Measurements from ENCODE around the gene KCP. TPM values are rescaled to one million over a fixed set of nuclear protein-coding genes. Genes with fewer than 3 reads are reported as not detected.

Gene KCP
- total RNA-seq, 1 experiment from 2014 or later: 5.3 TPM

DNA sequence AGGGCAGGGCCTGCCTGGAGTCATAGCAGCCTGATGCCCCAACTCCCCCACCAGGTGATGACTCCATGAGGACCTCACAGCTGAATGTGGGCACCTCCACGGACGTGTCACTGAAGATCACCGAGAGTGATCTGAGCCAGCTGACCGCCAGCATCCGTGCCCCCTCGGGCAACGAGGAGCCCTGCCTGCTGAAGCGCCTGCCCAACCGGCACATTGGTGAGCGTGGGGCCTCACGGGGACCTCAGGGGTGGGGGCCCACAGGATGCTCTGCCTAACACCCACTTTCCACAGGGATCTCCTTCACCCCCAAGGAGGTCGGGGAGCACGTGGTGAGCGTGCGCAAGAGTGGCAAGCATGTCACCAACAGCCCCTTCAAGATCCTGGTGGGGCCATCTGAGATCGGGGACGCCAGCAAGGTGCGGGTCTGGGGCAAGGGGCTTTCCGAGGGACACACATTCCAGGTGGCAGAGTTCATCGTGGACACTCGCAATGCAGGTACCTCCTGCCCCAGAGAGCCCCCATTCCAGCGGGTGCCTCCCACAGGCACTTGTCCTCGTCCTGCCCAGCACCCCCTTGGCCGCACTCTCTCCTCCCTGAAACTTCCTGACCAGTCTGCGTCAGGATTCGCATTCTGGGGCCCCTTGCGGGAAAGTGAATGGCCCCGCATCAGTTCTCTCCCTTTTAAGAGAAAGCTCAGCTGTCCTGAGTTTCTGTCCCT is 57.8 kb downstream of the KCP start:
- WGBS (ENCODE audit: extremely low coverage, insufficient read length, low lambda C conversion rate): no CpG with 5 or more reads among the region's 28 CpGs
- Histone ChIP-seq H3K79me2 (ENCODE audit: insufficient read depth, low read length) (no peaks in the 10 kb centered on the region), H3K14ac (ENCODE audit: insufficient read depth, low read length) (no peak overlapping the region), H2BK20ac (ENCODE audit: low read depth, low read length, poor library complexity, severe bottlenecking) (no peak overlapping the region), H3K9ac (ENCODE audit: extremely low read depth, insufficient read length, low read length) (no peak overlapping the region), H3K9me3 (ENCODE audit: control insufficient read depth, low read depth, low read length) (no peaks in the 10 kb centered on the region), H3K23ac (ENCODE audit: insufficient read length, low read depth, low read length) (no peak overlapping the region), H3K4me2 (ENCODE audit: insufficient read depth, insufficient read length, low read length) (no peak overlapping the region), H4K5ac (ENCODE audit: insufficient read length, low read depth, low read length) (no peak overlapping the region), H2BK120ac (ENCODE audit: low read depth, low read length, poor library complexity, severe bottlenecking) (no peak overlapping the region), H2BK12ac (ENCODE audit: insufficient read length, low read depth, low read length) (no peak overlapping the region), H3K4ac (ENCODE audit: low read depth, low read length) (no peak overlapping the region), H2AK5ac (ENCODE audit: insufficient read length, low read length) (no peak overlapping the region), H2BK15ac (ENCODE audit: low read depth, low read length) (no peak overlapping the region), H3K18ac (ENCODE audit: insufficient read length, low read depth, low read length) (no peak overlapping the region), H2BK5ac (ENCODE audit: insufficient read length, low read length) (no peak overlapping the region), H4K8ac (replicated peaks; ENCODE audit: insufficient read length, low read depth, low read length) (no peak overlapping the region), H3K27me3 (ENCODE audit: insufficient read depth, low read length) (no peaks in the 10 kb centered on the region), H3K4me1 (ENCODE audit: insufficient read depth, low read length) (no peaks in the 10 kb centered on the region), H3T11ph (ENCODE audit: low read length) (no peak overlapping the region), H3K27ac (ENCODE audit: insufficient read length, low read depth, low read length) (no peak overlapping the region), H3K79me1 (ENCODE audit: insufficient read depth, low read depth, low read length, poor library complexity, severe bottlenecking) (no peaks in the 10 kb centered on the region), H3K56ac (ENCODE audit: insufficient read length, low read depth, low read length) (no peak overlapping the region), H3K23me2 (ENCODE audit: insufficient read length, low read depth, low read length, poor library complexity, severe bottlenecking) (no peaks in the 10 kb centered on the region), H2AFZ (ENCODE audit: low read length) (no peak overlapping the region), H4K20me1 (ENCODE audit: control insufficient read depth, insufficient read depth, insufficient read length) (no peaks in the 10 kb centered on the region), H4K91ac (ENCODE audit: insufficient read length, low read depth, low read length) (no peak overlapping the region)
- no peak for DNase-seq
- Mint-ChIP-seq H3K4me1 (no peaks in the 10 kb centered on the region), H3K9me3 (no peaks in the 10 kb centered on the region), H3K36me3 (ENCODE audit: insufficient read depth in 1 of 3, low read depth in 3 of 3) (peaks cover 0 to 7% (median 0%) of the 10 kb centered on the region in 3 experiments; a peak in 1 of 7 replicates), H3K27ac (no peak overlapping the region), H3K27me3 (ENCODE audit: low read depth) (no peaks in the 10 kb centered on the region; the same call in 1 of the 2 replicates), H3K4me3 (no peak overlapping the region)
- TF ChIP-seq, protein P1, sequence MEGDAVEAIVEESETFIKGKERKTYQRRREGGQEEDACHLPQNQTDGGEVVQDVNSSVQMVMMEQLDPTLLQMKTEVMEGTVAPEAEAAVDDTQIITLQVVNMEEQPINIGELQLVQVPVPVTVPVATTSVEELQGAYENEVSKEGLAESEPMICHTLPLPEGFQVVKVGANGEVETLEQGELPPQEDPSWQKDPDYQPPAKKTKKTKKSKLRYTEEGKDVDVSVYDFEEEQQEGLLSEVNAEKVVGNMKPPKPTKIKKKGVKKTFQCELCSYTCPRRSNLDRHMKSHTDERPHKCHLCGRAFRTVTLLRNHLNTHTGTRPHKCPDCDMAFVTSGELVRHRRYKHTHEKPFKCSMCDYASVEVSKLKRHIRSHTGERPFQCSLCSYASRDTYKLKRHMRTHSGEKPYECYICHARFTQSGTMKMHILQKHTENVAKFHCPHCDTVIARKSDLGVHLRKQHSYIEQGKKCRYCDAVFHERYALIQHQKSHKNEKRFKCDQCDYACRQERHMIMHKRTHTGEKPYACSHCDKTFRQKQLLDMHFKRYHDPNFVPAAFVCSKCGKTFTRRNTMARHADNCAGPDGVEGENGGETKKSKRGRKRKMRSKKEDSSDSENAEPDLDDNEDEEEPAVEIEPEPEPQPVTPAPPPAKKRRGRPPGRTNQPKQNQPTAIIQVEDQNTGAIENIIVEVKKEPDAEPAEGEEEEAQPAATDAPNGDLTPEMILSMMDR (conservative IDR thresholded peaks at IDR 0.05): no peak
